ENCODE data around the gene MYOCOS.

The MYOCOS gene

GRCh38 chr1:171644805-171645483 lies 22.9 kb downstream of the MYOCOS start:
- H3K4me3 ChIP-seq (ENCODE audit: control insufficient read depth, low read depth, low read length) = no peak overlapping the region
- peak; percentile 84 for TF ChIP-seq CTCF (IDR thresholded peaks at IDR 0.05; ENCODE audit: control insufficient read depth, insufficient read depth, low read depth, low read length, missing control alignments)

DNA sequence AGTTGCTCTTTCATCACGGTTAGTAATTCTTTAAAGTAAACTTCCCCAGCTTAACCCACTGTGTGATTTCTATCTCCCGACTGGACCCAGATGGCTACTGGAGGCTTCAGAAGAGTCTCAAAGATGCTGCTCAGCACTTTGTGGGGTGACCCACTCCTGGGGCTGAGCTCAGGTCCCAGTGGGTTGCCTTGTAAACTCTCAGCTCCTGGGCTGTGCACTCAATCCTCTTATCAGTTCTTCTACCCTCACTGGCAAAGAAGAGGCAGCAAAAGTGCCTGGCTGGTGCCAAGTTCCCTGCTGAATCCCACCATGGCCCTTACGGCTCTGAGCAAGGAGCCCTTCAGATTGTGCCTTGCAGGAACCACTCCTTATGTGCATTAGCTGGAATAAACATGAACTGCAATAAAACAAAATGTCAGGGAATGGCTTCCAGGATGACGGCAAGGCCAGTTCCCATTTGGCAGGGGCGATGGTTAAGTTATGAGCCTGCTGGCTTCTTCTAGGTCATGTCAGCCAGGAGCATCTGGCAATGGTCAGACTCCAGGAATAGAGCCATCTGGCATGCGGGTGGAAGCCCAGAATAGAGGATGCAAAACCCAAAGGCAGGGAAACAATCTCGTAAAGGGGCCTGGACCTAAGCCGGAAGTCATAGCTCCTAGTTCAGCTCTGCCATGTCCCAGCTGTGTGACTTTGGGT lies 23.7 kb downstream of the MYOCOS start:
- TF ChIP-seq CTCF (IDR thresholded peaks at IDR 0.05; ENCODE audit: control insufficient read depth, insufficient read depth, low read depth, low read length, missing control alignments) = no peak
- peak; percentile 82 for DNase-seq (ENCODE audit: low read depth)
- no peak overlapping the region for H3K4me3 ChIP-seq (ENCODE audit: control insufficient read depth, low read depth, low read length)

More at GRCh38 chr1:171644805-171645483, 22.9 kb downstream of the MYOCOS start:
- DNase-seq (ENCODE audit: low read depth) = no peak

GRCh38 chr1:171646249-171646560 lies 24.2 kb downstream of the MYOCOS start:
- no peak overlapping the region for H3K4me3 ChIP-seq (ENCODE audit: control insufficient read depth, low read depth, low read length)
- TF ChIP-seq CTCF (IDR thresholded peaks at IDR 0.05; ENCODE audit: control insufficient read depth, insufficient read depth, low read depth, low read length, missing control alignments) = no peak
- DNase-seq (ENCODE audit: low read depth) = no peak

- H3K4me3 ChIP-seq (ENCODE audit: control insufficient read depth, low read depth, low read length) = no peak within 1 kb of the TSS
- DNase-seq (ENCODE audit: low read depth) = no peak
- TF ChIP-seq CTCF (IDR thresholded peaks at IDR 0.05; ENCODE audit: control insufficient read depth, insufficient read depth, low read depth, low read length, missing control alignments) = no peak
Measured at GRCh38 chr1:171652234-171652822, 30.3 kb downstream of the MYOCOS start, which contains the start of gene MYOC. TSS of gene MYOC (minus strand) at chr1:171652688. CDS start at chr1:171652611, 77 bp downstream.

- H3K4me3 ChIP-seq (ENCODE audit: control insufficient read depth, low read depth, low read length) = no peak overlapping the region
- no peak for TF ChIP-seq CTCF (IDR thresholded peaks at IDR 0.05; ENCODE audit: control insufficient read depth, insufficient read depth, low read depth, low read length, missing control alignments)
- no peak for DNase-seq (ENCODE audit: low read depth)
Measured at GRCh38 chr1:171653796-171654195, 31.8 kb downstream of the MYOCOS start.

DNA sequence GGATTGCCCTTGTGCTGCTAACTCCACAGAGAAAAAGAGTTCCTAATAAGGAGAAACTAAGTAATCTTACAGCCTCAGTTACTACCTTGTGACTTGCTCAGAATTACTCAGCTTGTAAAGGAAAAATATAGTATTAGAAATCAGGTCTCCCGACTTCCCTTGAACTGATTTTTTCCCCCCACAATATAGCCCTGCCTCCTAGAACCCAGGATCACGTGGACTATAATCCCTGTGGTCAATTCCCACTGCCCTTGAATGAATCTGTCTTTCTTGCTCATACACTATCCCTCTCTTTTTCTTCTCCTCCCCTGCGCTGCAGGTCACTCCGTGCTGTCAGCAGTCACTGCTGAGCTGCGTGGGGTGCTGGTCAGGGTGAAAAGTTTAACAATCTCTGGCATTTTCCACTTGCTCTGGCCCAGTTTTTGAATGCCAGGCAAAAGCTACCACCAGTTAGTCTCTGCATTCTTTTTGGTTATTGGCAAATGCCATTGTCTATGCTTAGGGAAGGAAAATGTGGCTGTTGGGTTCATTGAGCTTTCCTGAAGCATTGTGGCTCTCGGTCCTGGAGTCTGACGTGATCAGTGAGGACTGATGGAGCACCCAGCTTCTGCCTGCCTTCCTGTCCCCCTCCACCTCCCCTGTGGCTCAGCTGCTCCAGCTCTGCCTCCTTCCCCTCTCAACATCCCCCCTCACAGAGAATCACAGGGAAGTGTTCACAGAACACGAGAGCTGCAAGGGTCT lies 32.3 kb downstream of the MYOCOS start:
- no peak for TF ChIP-seq CTCF (IDR thresholded peaks at IDR 0.05; ENCODE audit: control insufficient read depth, insufficient read depth, low read depth, low read length, missing control alignments)
- no peak overlapping the region for H3K4me3 ChIP-seq (ENCODE audit: control insufficient read depth, low read depth, low read length)
- DNase-seq (ENCODE audit: low read depth) = no peak
